Mesendoderm (in vitro differentiated cells): ENCODE measurements around the gene MSX2.

Experiments
- DNase-seq: peaks from one replicate; pipeline ENCODE4 v3.0.0; 2013
- H2AK5ac ChIP-seq: 2 replicates; pipeline ENCODE4 v1.6.1; 2013; ENCODE audit warnings: low read length, inconsistent platforms
- H2BK120ac ChIP-seq: 2 replicates; pipeline ENCODE4 v1.6.1; 2013; ENCODE audit warnings: low read depth, mild to moderate bottlenecking, low read length, moderate library complexity, mixed read lengths
- H2BK15ac ChIP-seq: replicated peaks from 2 replicates; pipeline ENCODE4 v1.6.1; 2013; ENCODE audit warnings: low read depth, mild to moderate bottlenecking, moderate library complexity
- H2BK5ac ChIP-seq: 2 replicates; pipeline ENCODE4 v1.6.1; 2013; ENCODE audit warnings: low read length, inconsistent platforms
- H3K18ac ChIP-seq: 2 replicates; pipeline ENCODE4 v1.6.1; 2013; ENCODE audit warnings: mild to moderate bottlenecking, low read length, mixed read lengths
- H3K23ac ChIP-seq: one replicate; pipeline ENCODE4 v1.6.1; 2013; ENCODE audit warnings: low read length
- H3K27ac ChIP-seq: 2 replicates; pipeline ENCODE4 v1.5.1; 2013; ENCODE audit warnings: low read depth, mild to moderate bottlenecking, inconsistent platforms, low read length, moderate library complexity
- H3K27me3 ChIP-seq: 2 replicates; pipeline ENCODE4 v1.6.1; 2013; ENCODE audit warnings: low read length, control low read depth, mild to moderate bottlenecking, inconsistent platforms; ENCODE audit not compliant: insufficient read depth, poor library complexity
- H3K36me3 ChIP-seq: 2 replicates; pipeline ENCODE4 v1.6.1; 2013; ENCODE audit warnings: low read length, inconsistent platforms; ENCODE audit not compliant: control insufficient read depth, insufficient read depth
- H3K4ac ChIP-seq: one replicate; pipeline ENCODE4 v1.6.1; 2013; ENCODE audit warnings: low read depth, mild to moderate bottlenecking, low read length, moderate library complexity
- H3K4me1 ChIP-seq: 2 replicates; pipeline ENCODE4 v1.6.1; 2013; ENCODE audit warnings: low read depth, low read length, inconsistent platforms; ENCODE audit not compliant: control insufficient read depth
- H3K4me2 ChIP-seq: 2 replicates; pipeline ENCODE4 v1.6.1; 2013; ENCODE audit warnings: low read length
- H3K4me3 ChIP-seq: 2 replicates; pipeline ENCODE4 v1.5.1; 2013; ENCODE audit warnings: mild to moderate bottlenecking, low read length
- H3K56ac ChIP-seq: one replicate; pipeline ENCODE4 v1.6.1; 2013; ENCODE audit warnings: low read length
- H3K79me1 ChIP-seq: 2 replicates; pipeline ENCODE4 v1.6.1; 2013; ENCODE audit warnings: low read length, inconsistent platforms
- H3K79me2 ChIP-seq: 2 replicates; pipeline ENCODE4 v1.6.1; 2013; ENCODE audit warnings: mild to moderate bottlenecking, low read length; ENCODE audit not compliant: control insufficient read depth, insufficient read depth
- H3K9ac ChIP-seq: 2 replicates; pipeline ENCODE4 v1.6.1; 2013; ENCODE audit warnings: low read length, inconsistent platforms
- H4K5ac ChIP-seq: one replicate; pipeline ENCODE4 v1.6.1; 2013; ENCODE audit warnings: low read length
- H4K8ac ChIP-seq: one replicate; pipeline ENCODE4 v1.6.1; 2013; ENCODE audit warnings: low read depth, mild to moderate bottlenecking, control low read depth, low read length, moderate library complexity
- WGBS: extraction: QIAGEN DNeasy Blood & Tissue Kit; methylation state at CpG from one replicate; pipeline ENCODE4 v1.1.7; 2013; ENCODE audit warnings: low lambda C conversion rate, missing lambda C conversion rate; ENCODE audit not compliant: insufficient coverage; ENCODE audit errors: extremely low coverage; 5-methylcytosine and 5-hydroxymethylcytosine counted together

MSX2 gene

DNA sequence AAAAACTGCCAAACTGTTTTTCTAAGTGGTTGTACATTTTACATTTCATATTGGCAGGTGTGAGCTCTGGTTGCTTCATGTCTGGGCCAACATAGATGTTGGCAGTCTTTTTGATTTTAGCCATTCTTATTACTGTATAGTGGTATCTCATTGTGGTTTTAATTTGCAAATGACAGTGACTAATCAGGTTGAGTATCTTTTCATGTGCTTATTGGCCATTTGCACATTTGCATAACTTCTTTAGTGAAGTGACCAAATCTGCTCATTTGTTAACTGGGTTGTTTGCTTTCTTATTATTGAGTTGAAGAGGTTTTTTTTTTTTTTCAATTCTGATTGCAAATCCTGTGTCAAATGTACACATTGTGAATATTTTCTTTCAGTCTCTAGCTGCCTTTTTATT is 36.9 kb upstream of the MSX2 start:
- no peak overlapping the region for H2BK120ac ChIP-seq
- no peak overlapping the region for H2BK15ac ChIP-seq
- H2AK5ac ChIP-seq = no peak overlapping the region
- no peaks in the 10 kb centered on the region for H3K27me3 ChIP-seq
- H3K79me2 ChIP-seq = no peaks in the 10 kb centered on the region
- peaks cover 3% of the 10 kb centered on the region for H3K4me1 ChIP-seq
- no peak overlapping the region for H3K23ac ChIP-seq
- no peak overlapping the region for H4K5ac ChIP-seq
- no peak overlapping the region for H3K27ac ChIP-seq
- H3K56ac ChIP-seq = no peak overlapping the region
- H4K8ac ChIP-seq = no peak overlapping the region
- no peak for DNase-seq
- H3K4me2 ChIP-seq = no peak overlapping the region
- H3K18ac ChIP-seq = no peak overlapping the region
- H3K4me3 ChIP-seq = no peak overlapping the region
- H3K36me3 ChIP-seq = no peaks in the 10 kb centered on the region
- H3K79me1 ChIP-seq = no peaks in the 10 kb centered on the region
- H3K4ac ChIP-seq = no peak overlapping the region
- no peak overlapping the region for H2BK5ac ChIP-seq
- H3K9ac ChIP-seq = no peak overlapping the region

DNA sequence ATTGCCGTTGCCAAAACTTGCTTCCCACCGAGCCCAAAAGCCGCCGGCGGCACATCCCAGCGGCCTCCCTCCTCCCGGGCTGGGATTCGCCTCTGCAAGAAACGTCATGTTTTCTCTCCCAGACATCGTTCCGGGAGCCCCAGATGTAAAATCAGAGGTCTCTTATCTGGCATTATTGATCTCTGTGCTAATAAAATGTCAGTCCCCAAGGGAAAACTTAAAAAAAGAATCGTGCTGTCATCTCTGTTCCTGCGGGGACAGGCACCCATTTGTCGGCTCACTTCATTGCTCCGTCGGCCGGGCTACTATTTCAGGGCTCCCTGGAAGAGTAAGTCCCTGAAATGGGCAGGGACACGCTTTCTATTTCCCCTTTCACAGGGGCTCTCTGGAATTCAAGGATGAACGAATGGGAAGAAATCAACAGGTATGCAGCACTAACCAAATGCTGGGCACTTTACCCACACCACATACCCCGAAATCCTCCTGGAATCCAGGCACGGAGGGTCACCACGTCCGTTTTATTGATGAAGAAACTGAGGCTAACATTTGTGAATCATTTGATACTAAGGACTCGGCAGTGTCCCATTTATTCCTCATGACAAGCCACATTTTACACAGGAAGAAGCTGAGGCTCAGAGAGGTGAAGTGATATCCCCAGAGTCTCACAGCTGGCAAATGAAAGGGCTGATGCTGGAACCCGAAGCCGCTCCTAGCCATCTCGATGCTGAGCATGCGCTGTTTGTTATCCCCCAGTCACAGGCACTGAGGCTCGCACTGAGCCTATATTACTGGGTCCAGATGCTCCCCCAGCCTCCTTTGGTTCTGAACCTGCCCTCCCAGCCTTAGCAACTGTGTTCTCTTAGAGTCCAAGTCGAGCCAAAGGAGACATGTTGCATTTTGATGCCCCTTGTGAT is 35.7 kb upstream of the MSX2 start:
- peak overlapping the region; percentile 6 for H3K18ac ChIP-seq
- H3K27me3 ChIP-seq = no peaks in the 10 kb centered on the region
- peaks cover 6% of the 10 kb centered on the region for H3K4me1 ChIP-seq
- WGBS = no CpG with 5 or more reads among the region's 30 CpGs
- peak overlapping the region; percentile 69 for H3K56ac ChIP-seq
- no peak overlapping the region for H2BK120ac ChIP-seq
- DNase-seq = peak; percentile 50
- H3K36me3 ChIP-seq = no peaks in the 10 kb centered on the region
- peak overlapping the region; percentile 47 for H3K9ac ChIP-seq
- no peak overlapping the region for H3K4ac ChIP-seq
- no peak overlapping the region for H4K5ac ChIP-seq
- H3K27ac ChIP-seq = no peak overlapping the region
- peak overlapping the region; percentile 2 for H3K4me3 ChIP-seq
- H2BK5ac ChIP-seq = no peak overlapping the region
- H3K23ac ChIP-seq = no peak overlapping the region
- H4K8ac ChIP-seq = no peak overlapping the region
- no peaks in the 10 kb centered on the region for H3K79me1 ChIP-seq
- H3K4me2 ChIP-seq = peak overlapping the region; percentile 59
- no peaks in the 10 kb centered on the region for H3K79me2 ChIP-seq
- H2AK5ac ChIP-seq = no peak overlapping the region
- no peak overlapping the region for H2BK15ac ChIP-seq

DNA sequence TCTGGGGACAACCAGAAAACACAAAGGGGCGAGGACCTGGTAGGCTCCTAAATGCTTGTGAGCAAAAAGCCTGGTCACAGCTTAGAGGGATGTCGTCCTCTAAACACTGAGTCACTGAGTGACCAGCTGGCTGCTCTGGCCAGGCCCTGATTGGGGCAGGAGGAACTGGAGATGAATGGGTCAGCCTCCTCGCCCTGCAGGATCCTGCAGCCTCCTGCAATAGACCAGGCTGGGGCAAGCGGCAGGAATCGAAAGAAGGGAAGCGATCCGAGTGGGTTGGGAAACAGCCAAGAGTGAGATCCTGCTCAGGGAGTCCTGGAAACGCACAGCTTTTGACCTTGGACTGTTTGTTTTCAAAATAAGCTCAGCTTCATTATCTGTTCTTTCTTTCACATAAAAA is 34.1 kb upstream of the MSX2 start:
- Histone ChIP-seq H3K23ac (no peak overlapping the region), H3K36me3 (no peaks in the 10 kb centered on the region), H3K56ac (peak overlapping the region; percentile 34), H3K79me1 (no peaks in the 10 kb centered on the region), H3K9ac (no peak overlapping the region), H4K5ac (no peak overlapping the region), H2BK120ac (no peak overlapping the region), H2AK5ac (no peak overlapping the region), H3K27ac (no peak overlapping the region), H3K18ac (peak overlapping the region; percentile 22), H2BK15ac (no peak overlapping the region), H3K4me1 (peaks cover 11% of the 10 kb centered on the region), H3K4me2 (no peak overlapping the region), H3K27me3 (no peaks in the 10 kb centered on the region), H2BK5ac (no peak overlapping the region), H4K8ac (no peak overlapping the region), H3K79me2 (no peaks in the 10 kb centered on the region), H3K4me3 (no peak overlapping the region), H3K4ac (no peak overlapping the region)
- peak; percentile 76 for DNase-seq
- WGBS = no CpG with 5 or more reads among the region's 8 CpGs

DNA sequence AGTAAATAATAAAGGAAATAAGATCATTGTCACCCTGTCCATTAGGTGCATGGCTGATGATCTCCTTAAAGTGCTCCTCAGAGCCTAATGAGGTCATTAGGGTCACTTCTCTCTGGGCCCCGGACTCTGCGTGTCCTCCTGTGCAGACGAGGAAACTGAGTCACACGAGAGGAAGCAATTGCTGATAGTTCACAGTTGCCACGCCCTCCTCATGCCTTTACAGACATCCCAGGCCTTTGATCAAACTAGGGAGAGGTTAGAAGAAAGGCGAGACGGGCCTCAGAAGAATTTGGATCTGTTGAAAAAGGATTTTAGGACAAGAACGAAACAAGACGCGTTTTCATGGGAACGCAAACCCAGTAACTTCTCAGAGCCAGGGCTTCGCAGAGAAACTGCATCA is 32.0 kb upstream of the MSX2 start:
- H2BK15ac ChIP-seq = no peak overlapping the region
- H3K4me3 ChIP-seq = no peak overlapping the region
- peak overlapping the region; percentile 35 for H3K9ac ChIP-seq
- no peaks in the 10 kb centered on the region for H3K79me1 ChIP-seq
- H3K4me1 ChIP-seq = peaks cover 11% of the 10 kb centered on the region
- H2AK5ac ChIP-seq = no peak overlapping the region
- no CpG with 5 or more reads among the region's 12 CpGs for WGBS
- H3K79me2 ChIP-seq = no peaks in the 10 kb centered on the region
- no peak overlapping the region for H4K5ac ChIP-seq
- no peaks in the 10 kb centered on the region for H3K36me3 ChIP-seq
- no peak overlapping the region for H3K4ac ChIP-seq
- H3K27ac ChIP-seq = no peak overlapping the region
- peak overlapping the region; percentile 75 for H3K56ac ChIP-seq
- peak; percentile 20 for DNase-seq
- no peaks in the 10 kb centered on the region for H3K27me3 ChIP-seq
- no peak overlapping the region for H3K4me2 ChIP-seq
- H4K8ac ChIP-seq = no peak overlapping the region
- H2BK120ac ChIP-seq = peak overlapping the region; percentile 32
- peak overlapping the region; percentile 65 for H3K18ac ChIP-seq
- no peak overlapping the region for H2BK5ac ChIP-seq
- H3K23ac ChIP-seq = no peak overlapping the region

DNA sequence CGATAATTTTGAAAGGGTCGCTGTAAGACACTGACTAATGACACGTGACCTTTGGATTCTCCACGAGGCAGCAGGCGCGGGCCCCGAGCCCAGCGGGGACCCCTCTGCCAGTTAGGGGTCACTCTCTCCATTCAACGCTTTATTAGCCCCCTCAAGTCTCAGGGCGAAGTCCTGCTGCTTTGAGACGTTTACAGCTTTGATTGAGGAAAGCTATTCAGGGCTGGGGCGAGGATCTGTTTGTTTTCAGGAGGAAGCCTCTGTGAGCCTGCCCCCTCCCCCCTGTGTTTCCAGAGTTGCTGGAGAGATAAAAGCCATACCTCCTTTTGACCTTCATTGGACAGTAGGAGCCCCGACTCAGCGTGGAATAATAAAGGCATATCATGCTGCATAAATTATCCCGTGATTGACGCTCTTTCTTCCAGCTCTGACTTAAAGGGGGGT is 31.4 kb upstream of the MSX2 start:
- Histone ChIP-seq H3K23ac (no peak overlapping the region), H2BK5ac (no peak overlapping the region), H3K18ac (peak overlapping the region; percentile 65), H3K4me1 (peaks cover 11% of the 10 kb centered on the region), H3K36me3 (no peaks in the 10 kb centered on the region), H3K4me3 (no peak overlapping the region), H2BK15ac (no peak overlapping the region), H3K56ac (peak overlapping the region; percentile 75), H3K4me2 (peak overlapping the region; percentile 36), H2AK5ac (no peak overlapping the region), H3K27ac (no peak overlapping the region), H4K5ac (no peak overlapping the region), H2BK120ac (no peak overlapping the region), H3K4ac (no peak overlapping the region), H3K79me2 (no peaks in the 10 kb centered on the region), H4K8ac (no peak overlapping the region), H3K9ac (peak overlapping the region; percentile 35), H3K79me1 (no peaks in the 10 kb centered on the region), H3K27me3 (no peaks in the 10 kb centered on the region)
- DNase-seq = peak; percentile 84
- no CpG with 5 or more reads among the region's 16 CpGs for WGBS
